Keratinocyte (primary cell): ENCODE results near the gene RRAS2. TPM values are rescaled to one million over a fixed set of nuclear protein-coding genes. Genes with fewer than 3 reads are reported as not detected.
"Not testable (repeated sequence)": the region's sequence is repeated elsewhere in the genome, so short reads cannot be mapped to it uniquely, and the experiment has no call there.

ENCODE experiments used
- DNase-seq: peaks from one replicate; pipeline ENCODE4 v3.0.0-alpha.2; 2011; ENCODE audit warnings: low read depth, missing footprints, low spot score
- FAIRE-seq: peaks from 2 replicates; lab custom pipeline; 2011; peaks lifted over from hg19 to GRCh38; lab: Jason Lieb, UNC
- H2AFZ ChIP-seq: 2 replicates; pipeline ENCODE4 v1.6.0; 2012; ENCODE audit warnings: low read length, control low read depth, inconsistent platforms; ENCODE audit not compliant: control insufficient read depth
- H3K27ac ChIP-seq: 2 replicates; pipeline ENCODE4 v1.5.1; 2011; ENCODE audit warnings: low read length; ENCODE audit not compliant: control insufficient read depth, insufficient read depth
- H3K27me3 ChIP-seq: 3 replicates; pipeline ENCODE4 v1.6.0; 2011; ENCODE audit warnings: low read length; ENCODE audit not compliant: control insufficient read depth, insufficient read depth; ENCODE audit errors: extremely low read depth
- H3K36me3 ChIP-seq, 2 experiments: 2 replicates in 1 of 2; 3 replicates in 1 of 2; pipeline ENCODE4 v1.5.1; 2011; ENCODE audit warnings: low read length in 2 of 2, mild to moderate bottlenecking in 1 of 2; ENCODE audit not compliant: control insufficient read depth in 2 of 2, insufficient read depth in 2 of 2; ENCODE audit errors: extremely low read depth in 1 of 2
- H3K4me1 ChIP-seq: 3 replicates; pipeline ENCODE4 v1.5.1; 2011; ENCODE audit warnings: low read length; ENCODE audit not compliant: control insufficient read depth, insufficient read depth; ENCODE audit errors: extremely low read depth
- H3K4me2 ChIP-seq: 3 replicates; pipeline ENCODE4 v1.6.0; 2011; ENCODE audit warnings: low read depth, low read length; ENCODE audit not compliant: control insufficient read depth, insufficient read depth; ENCODE audit errors: extremely low read depth
- H3K4me3 ChIP-seq, 3 experiments: fragments of 200-600 bp in 1 of 3; sonication (generic) in 1 of 3; 2 replicates in 2 of 3; 3 replicates in 1 of 3; pipeline ENCODE4 v1.5.1; 2011 to 2016; ENCODE audit warnings: low read length in 3 of 3, mild to moderate bottlenecking in 3 of 3, control low read depth in 2 of 3, inconsistent platforms in 1 of 3, low read depth in 1 of 3, mixed read lengths in 1 of 3, mixed run types in 1 of 3, moderate library complexity in 1 of 3; ENCODE audit not compliant: control insufficient read depth in 2 of 3, insufficient read depth in 2 of 3; ENCODE audit errors: extremely low read depth in 1 of 3
- H3K79me2 ChIP-seq: 2 replicates; pipeline ENCODE4 v1.6.0; 2012; ENCODE audit warnings: low read length; ENCODE audit not compliant: control insufficient read depth, insufficient read depth
- H3K9ac ChIP-seq: 3 replicates; pipeline ENCODE4 v1.6.0; 2011; ENCODE audit warnings: low read length; ENCODE audit not compliant: control insufficient read depth, insufficient read depth; ENCODE audit errors: extremely low read depth
- H3K9me1 ChIP-seq: 3 replicates; pipeline ENCODE4 v1.6.0; 2011; ENCODE audit warnings: low read length; ENCODE audit not compliant: control insufficient read depth, insufficient read depth; ENCODE audit errors: extremely low read depth
- H3K9me3 ChIP-seq: 2 replicates; pipeline ENCODE4 v1.5.1; 2012; ENCODE audit warnings: low read depth, low read length; ENCODE audit not compliant: control insufficient read depth
- H4K20me1 ChIP-seq: 3 replicates; pipeline ENCODE4 v1.6.0; 2011; ENCODE audit warnings: low read length; ENCODE audit not compliant: control insufficient read depth, insufficient read depth; ENCODE audit errors: extremely low read depth
- EZH2 ChIP-seq: IDR thresholded peaks from one replicate; pipeline ENCODE4 v1.6.1; 2012; ENCODE audit warnings: inconsistent platforms, mild to moderate bottlenecking, low read length, moderate library complexity
- dilution Hi-C: fragments of 300-500 bp; cut with MboI; formaldehyde crosslinking; loops from one replicate; pipeline ENCODE4 v1.7.0; 2020; ENCODE audit warnings: low sequenced_read_pairs; ENCODE audit not compliant: extremely low pct_ligation_motif_present
- polyA plus RNA-seq, 5 experiments: library from polyadenylated mRNA; depleted of rRNA in 3 of 5; stranded (reverse) in 3 of 5; stranded (forward) in 1 of 5; unstranded in 1 of 5; fragments of >200 nt; gene quantifications; 1 replicate in 1 of 5; 2 replicates in 3 of 5; 3 replicates in 1 of 5; pipeline versions ENCODE4 v1.2.1 to v1.2.3, GENCODE V29; 2011 to 2012; ENCODE audit warnings: missing spikeins in 2 of 5, low read depth in 1 of 5, low replicate concordance in 1 of 5
- TF ChIP-seq, protein P1 (sequence below), 3 experiments: IDR thresholded peaks in 1 of 3; conservative IDR thresholded peaks in 1 of 3; optimal IDR thresholded peaks in 1 of 3; 2 replicates in 2 of 3; 3 replicates in 1 of 3; pipeline versions ENCODE3 to v1.5.1; 2011; ENCODE audit warnings: low read length in 3 of 3, mild to moderate bottlenecking in 3 of 3, moderate library complexity in 2 of 3, control low read depth in 1 of 3, inconsistent platforms in 1 of 3; ENCODE audit not compliant: insufficient read depth in 2 of 3; ENCODE audit errors: extremely low read depth in 1 of 3

RRAS2 gene
- polyA plus RNA-seq, 1 donor (not counting 4 experiments of a cell fraction or from before 2014, with no cell fraction given), result 99.3 TPM

DNA sequence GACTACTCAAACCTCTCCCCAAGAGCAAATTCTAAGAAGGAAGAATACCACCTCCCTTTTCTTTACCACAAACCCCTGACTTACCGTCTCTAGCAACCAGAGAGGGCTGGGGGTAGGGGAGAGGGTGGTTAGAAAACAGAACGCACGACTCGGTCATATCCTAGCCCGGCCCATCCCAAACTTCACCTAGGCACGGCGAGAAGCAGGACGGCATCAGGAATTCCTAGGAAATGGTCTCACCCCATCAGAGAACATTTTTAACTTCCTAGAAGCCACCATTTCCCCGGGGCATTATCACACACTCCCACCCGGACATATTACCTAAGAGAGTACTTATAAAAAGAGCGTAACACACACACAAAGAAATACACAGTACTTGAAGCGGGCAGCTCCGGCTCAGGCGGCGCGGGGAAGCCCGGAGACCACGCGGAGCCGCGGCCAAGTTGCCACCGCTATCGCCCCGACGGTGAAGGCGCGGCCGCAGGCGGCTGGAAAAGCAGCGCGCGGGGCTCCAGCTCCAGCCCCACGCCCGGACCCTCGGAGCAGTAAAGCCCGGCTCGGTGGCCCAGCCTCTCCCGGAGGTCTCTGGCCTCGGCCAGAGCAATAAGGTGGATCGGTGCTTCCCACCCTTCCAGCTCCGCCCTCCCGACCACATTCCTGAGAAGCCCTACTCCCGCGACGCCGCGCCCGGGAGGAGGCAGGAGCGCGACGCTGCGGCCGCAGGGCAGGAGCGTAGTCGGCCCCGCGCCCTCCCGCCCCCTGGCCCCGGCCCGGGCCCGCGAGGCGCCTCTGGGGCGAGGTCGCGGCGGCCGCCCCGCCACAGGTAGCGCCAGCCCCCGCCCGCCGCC is 878 bp downstream of the RRAS2 start:
- no peaks in the 10 kb centered on the region for H3K27me3 ChIP-seq
- no peak for TF ChIP-seq EZH2
- TF ChIP-seq, protein P1, sequence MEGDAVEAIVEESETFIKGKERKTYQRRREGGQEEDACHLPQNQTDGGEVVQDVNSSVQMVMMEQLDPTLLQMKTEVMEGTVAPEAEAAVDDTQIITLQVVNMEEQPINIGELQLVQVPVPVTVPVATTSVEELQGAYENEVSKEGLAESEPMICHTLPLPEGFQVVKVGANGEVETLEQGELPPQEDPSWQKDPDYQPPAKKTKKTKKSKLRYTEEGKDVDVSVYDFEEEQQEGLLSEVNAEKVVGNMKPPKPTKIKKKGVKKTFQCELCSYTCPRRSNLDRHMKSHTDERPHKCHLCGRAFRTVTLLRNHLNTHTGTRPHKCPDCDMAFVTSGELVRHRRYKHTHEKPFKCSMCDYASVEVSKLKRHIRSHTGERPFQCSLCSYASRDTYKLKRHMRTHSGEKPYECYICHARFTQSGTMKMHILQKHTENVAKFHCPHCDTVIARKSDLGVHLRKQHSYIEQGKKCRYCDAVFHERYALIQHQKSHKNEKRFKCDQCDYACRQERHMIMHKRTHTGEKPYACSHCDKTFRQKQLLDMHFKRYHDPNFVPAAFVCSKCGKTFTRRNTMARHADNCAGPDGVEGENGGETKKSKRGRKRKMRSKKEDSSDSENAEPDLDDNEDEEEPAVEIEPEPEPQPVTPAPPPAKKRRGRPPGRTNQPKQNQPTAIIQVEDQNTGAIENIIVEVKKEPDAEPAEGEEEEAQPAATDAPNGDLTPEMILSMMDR (optimal IDR thresholded peaks at IDR 0.05 in 1 of 3, IDR thresholded peaks at IDR 0.05 in 1 of 3, conservative IDR thresholded peaks at IDR 0.05 in 1 of 3; ENCODE audit: extremely low read depth in 1 of 3, insufficient read depth in 2 of 3, low read length in 3 of 3), result peak in 1 of 3 experiments; percentile 24
- H3K79me2 ChIP-seq, result peaks cover 57% of the 10 kb centered on the region
- no peaks in the 10 kb centered on the region for H4K20me1 ChIP-seq
- peaks cover 25% of the 10 kb centered on the region for H3K4me1 ChIP-seq
- H3K9me1 ChIP-seq, result no peaks in the 10 kb centered on the region
- H3K36me3 ChIP-seq, result peaks cover 3 to 7% of the 10 kb centered on the region in 2 experiments
- dilution Hi-C loops, result no loop called here
- H3K9me3 ChIP-seq, result no peaks in the 10 kb centered on the region
- H3K4me3 ChIP-seq, result peak overlapping the region; percentile 84 to 92 (median 88)
- no peak for DNase-seq
- H3K9ac ChIP-seq, result peak overlapping the region; percentile 95
- peak overlapping the region; percentile 52 for H2AFZ ChIP-seq
- peak overlapping the region; percentile 92 for H3K27ac ChIP-seq
- H3K4me2 ChIP-seq, result peak overlapping the region; percentile 93
- FAIRE-seq, result no peak

DNA sequence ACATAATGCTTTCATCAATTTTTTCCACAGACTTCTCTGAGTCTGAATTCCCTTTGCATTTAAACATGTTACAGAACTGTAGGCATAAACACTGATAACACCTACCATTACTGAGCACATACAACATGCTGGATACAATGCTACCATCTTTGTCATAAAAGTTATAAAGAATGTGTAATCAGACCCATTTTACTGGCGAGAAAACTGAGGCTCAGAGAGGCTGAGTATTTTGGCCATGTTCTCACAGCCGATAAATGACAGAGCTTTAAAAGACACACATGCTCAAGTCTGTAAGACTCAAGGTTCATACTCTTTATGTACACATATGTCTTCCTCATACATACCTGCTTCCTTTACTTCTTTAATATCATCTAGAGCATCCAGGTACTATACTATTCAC is 2.6 kb downstream of the RRAS2 start:
- no peaks in the 10 kb centered on the region for H3K27me3 ChIP-seq
- DNase-seq (no peak), FAIRE-seq (no peak)
- H2AFZ ChIP-seq, result no peak overlapping the region
- H3K79me2 ChIP-seq, result peaks cover 72% of the 10 kb centered on the region
- peaks cover 25% of the 10 kb centered on the region for H3K4me1 ChIP-seq
- no peaks in the 10 kb centered on the region for H3K9me3 ChIP-seq
- no peak overlapping the region for H3K27ac ChIP-seq
- H3K9ac ChIP-seq, result no peak overlapping the region
- TF ChIP-seq, protein P1 (optimal IDR thresholded peaks at IDR 0.05 in 1 of 3, IDR thresholded peaks at IDR 0.05 in 1 of 3, conservative IDR thresholded peaks at IDR 0.05 in 1 of 3; ENCODE audit: extremely low read depth in 1 of 3, insufficient read depth in 2 of 3, low read length in 3 of 3), result no peak
- no peak for TF ChIP-seq EZH2
- no peaks in the 10 kb centered on the region for H3K9me1 ChIP-seq
- no peak overlapping the region for H3K4me3 ChIP-seq
- dilution Hi-C loops, result no loop called here
- peaks cover 3 to 7% of the 10 kb centered on the region in 2 experiments for H3K36me3 ChIP-seq
- H4K20me1 ChIP-seq, result no peaks in the 10 kb centered on the region
- peak overlapping the region; percentile 93 for H3K4me2 ChIP-seq

DNA sequence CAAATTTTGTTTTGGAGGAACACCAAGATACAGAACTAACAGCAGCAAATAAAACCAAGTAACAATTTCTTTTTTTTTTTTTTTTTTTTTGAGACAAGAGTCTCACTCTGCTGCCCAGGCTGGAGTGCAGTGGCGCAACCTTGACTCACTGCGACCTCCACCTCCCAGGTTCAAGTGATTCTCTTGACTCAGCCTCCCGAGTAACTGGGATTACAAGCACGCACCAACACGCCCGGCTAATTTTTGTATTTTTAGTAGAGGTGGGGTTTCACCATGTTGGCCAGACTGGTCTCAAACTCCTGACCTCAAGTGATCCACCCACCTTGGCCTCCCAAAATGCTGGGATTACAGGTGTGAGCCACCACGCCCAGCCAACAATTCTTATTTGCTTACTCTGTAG is 4.4 kb downstream of the RRAS2 start:
- H3K4me3 ChIP-seq, FAIRE-seq, H3K36me3 ChIP-seq, H3K27ac ChIP-seq, H2AFZ ChIP-seq, H3K27me3 ChIP-seq, H3K9me1 ChIP-seq, H3K9ac ChIP-seq, H3K4me2 ChIP-seq, H3K9me3 ChIP-seq, H4K20me1 ChIP-seq, DNase-seq, dilution Hi-C loops: not testable (repeated sequence)
- H3K79me2 ChIP-seq, result peaks cover 90% of the 10 kb centered on the region
- H3K4me1 ChIP-seq, result peaks cover 22% of the 10 kb centered on the region
